AG09309 (cell line): ENCODE results near the gene ATP11C.

Experiments
- DNase-seq: peaks from one replicate; pipeline ENCODE4 v3.0.0-alpha.2; 2010; ENCODE audit warnings: low read depth
- H3K4me3 ChIP-seq: 2 replicates; pipeline ENCODE4 v1.5.1; 2011; ENCODE audit warnings: mild to moderate bottlenecking, low read depth, low read length, moderate library complexity; ENCODE audit not compliant: control insufficient read depth
- TF ChIP-seq, protein P1 (sequence below): IDR thresholded peaks from 2 replicates; pipeline ENCODE4 v1.5.1; 2011; ENCODE audit warnings: mild to moderate bottlenecking, low read depth, low read length, inconsistent platforms; ENCODE audit not compliant: insufficient read depth, control insufficient read depth; ENCODE audit errors: missing control alignments

The ATP11C gene

DNA sequence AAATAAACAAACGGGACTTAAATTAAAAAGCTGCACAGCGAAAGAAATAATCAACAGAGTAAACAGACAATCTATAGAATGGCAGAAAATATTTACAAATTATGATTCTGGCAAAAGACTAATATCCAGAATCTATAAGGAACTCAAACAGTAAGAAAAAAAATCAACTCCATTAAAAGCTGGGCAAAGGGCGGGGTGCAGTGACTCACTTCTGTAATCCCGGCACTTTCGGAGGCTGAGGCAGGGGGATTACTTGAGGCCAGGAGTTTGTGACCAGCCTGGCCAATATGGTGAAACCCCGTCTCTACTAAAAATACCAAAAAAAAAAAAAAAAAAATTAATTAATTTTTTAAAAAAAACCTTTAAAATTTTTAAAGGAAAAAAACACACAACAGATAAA lies 109.0 kb downstream of the ATP11C start:
- no peak for DNase-seq
- no peak overlapping the region for H3K4me3 ChIP-seq
- TF ChIP-seq, protein P1, sequence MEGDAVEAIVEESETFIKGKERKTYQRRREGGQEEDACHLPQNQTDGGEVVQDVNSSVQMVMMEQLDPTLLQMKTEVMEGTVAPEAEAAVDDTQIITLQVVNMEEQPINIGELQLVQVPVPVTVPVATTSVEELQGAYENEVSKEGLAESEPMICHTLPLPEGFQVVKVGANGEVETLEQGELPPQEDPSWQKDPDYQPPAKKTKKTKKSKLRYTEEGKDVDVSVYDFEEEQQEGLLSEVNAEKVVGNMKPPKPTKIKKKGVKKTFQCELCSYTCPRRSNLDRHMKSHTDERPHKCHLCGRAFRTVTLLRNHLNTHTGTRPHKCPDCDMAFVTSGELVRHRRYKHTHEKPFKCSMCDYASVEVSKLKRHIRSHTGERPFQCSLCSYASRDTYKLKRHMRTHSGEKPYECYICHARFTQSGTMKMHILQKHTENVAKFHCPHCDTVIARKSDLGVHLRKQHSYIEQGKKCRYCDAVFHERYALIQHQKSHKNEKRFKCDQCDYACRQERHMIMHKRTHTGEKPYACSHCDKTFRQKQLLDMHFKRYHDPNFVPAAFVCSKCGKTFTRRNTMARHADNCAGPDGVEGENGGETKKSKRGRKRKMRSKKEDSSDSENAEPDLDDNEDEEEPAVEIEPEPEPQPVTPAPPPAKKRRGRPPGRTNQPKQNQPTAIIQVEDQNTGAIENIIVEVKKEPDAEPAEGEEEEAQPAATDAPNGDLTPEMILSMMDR: no peak

DNA sequence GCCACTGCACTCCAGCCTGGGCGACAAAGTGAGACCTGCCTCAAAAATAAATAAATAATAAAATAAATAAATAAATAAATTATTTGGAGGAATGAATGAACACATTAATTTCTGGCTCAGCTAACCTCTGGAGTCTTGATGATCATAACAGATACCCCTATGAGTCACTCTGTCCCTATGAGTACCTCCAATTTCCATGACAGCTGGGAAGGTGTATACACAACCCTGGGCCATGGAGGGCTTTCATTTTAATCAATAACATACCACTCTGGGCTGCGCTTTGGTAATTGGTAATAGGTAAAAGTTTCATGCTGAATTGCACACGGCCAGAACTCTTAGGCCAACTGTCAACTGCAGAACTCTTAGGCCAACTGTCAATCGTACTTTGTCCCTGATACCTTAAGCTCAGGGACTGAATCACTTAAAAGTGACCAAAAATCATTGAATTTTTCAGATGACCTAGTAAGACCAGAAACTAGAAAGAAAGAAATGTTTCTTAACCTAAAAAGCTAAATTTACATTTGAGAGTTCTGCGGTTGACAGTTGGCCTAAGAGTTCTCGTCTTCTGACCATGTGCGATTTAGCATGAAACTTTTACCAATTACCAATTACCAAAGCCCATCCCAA lies 112.4 kb downstream of the ATP11C start:
- TF ChIP-seq, protein P1: no peak

DNA sequence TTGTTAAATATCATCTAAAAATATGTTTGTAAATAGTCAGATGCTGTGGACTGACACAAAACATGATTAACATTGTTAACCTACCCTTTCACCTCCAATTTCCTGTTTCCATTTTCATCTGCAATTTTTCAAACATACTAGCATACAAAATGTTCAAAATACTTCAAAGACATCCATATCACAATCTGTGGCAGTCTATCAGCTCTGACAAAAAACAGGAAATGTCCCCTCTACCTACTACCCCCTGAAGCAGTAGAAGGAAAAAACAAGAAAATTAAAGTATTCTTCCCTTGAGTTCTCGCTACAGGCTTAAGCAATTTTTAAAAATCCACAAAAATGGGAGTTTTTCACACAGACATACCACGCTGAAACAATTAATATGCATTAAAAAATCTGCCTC lies 116.6 kb downstream of the ATP11C start:
- DNase-seq: no peak
- no peak overlapping the region for H3K4me3 ChIP-seq
- TF ChIP-seq, protein P1: no peak

More for the DNA sequence above, 112.4 kb downstream of the ATP11C start:
- no peak for DNase-seq
- no peak overlapping the region for H3K4me3 ChIP-seq

DNA sequence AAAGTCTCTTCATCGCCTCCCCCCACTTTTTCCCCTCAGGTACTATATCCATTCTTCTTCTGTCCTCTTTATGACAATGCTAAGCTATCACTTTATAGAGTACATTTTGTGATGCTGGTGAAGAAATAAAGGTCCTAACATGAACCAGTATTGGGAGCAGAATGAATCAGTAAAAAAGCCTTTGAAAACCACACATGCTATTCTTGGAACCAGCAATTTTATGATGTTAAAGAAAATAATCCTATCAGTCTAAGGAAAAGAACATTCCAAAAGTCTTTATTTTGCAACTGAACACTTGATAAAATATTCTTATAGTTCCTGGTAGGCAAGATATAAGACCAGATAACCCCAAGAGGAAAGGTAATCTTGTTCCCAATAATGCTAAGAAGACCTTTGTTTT lies 117.1 kb downstream of the ATP11C start:
- H3K4me3 ChIP-seq: no peak overlapping the region
- TF ChIP-seq, protein P1: no peak
- no peak for DNase-seq

DNA sequence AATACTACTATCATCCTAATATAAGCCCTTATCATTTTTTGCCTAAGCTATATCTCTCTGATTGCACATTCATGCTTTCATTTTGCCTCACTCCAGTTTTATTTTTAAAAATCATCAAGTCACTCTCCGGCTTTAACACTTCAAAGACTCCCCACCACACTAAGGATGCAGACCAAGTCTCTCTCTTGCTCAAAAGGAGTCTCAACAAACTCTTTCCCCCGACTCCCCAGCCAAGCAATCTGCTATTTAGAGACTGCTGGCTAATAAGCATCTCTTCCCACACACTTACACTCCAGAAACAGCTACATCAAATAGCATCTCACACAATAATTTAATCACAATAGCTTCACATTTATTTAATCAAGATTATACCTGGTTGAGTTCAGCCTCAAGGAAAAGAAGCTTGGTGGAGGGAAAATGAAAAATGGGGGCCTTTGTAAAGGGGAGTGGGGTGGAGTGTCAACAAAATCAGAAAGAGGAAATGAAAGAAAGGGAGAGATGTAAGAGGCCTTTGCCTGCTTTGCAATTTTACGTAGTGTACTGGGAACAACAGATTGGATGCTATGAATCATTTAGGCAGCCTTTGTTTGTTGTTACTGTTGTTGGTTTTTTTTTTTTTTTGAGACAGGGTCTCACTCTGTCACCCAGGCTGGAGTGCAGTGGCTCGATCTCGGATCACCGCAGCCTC lies 120.8 kb downstream of the ATP11C start:
- no peak for DNase-seq
- TF ChIP-seq, protein P1: no peak
- H3K4me3 ChIP-seq: no peak overlapping the region

DNA sequence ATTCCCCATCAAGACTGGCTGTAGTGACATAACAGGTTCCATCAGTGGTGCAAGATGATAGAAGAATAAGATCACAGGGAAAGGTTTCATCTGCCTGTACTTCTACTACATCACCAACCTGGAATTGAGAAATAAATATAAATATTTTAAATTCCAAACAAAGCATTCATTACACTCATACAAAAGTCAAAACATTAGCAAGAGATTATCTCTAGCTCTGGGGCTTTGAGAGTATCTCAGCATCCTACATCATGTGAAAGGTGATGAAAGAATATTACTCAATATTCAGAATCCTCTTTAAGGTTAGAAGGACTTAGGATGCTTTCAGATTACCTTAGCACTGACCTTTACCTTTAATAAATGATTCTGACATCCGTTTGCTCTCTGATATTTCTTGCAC lies 128.4 kb downstream of the ATP11C start:
- no peak overlapping the region for H3K4me3 ChIP-seq
- TF ChIP-seq, protein P1: no peak
- no peak for DNase-seq
